HUES48 (cell line): Measurements from ENCODE around the gene SH3RF3.

Experiments
- H3K27ac ChIP-seq: one replicate; pipeline ENCODE4 v1.7.0; 2013; ENCODE audit warnings: low read depth, low read length, inconsistent platforms
- H3K27me3 ChIP-seq: 2 replicates; pipeline ENCODE4 v1.6.1; 2013; ENCODE audit warnings: mild to moderate bottlenecking, low read length; ENCODE audit not compliant: control insufficient read depth, insufficient read depth
- H3K36me3 ChIP-seq: 2 replicates; pipeline ENCODE4 v1.6.1; 2013; ENCODE audit warnings: low read length; ENCODE audit not compliant: control insufficient read depth, insufficient read depth
- H3K4me1 ChIP-seq: 2 replicates; pipeline ENCODE4 v1.6.1; 2013; ENCODE audit warnings: mild to moderate bottlenecking, low read length; ENCODE audit not compliant: control insufficient read depth, insufficient read depth
- H3K4me3 ChIP-seq: 2 replicates; pipeline ENCODE4 v1.5.1; 2013; ENCODE audit warnings: mild to moderate bottlenecking, low read depth, low read length
- H3K9ac ChIP-seq: 2 replicates; pipeline ENCODE4 v1.6.1; 2013; ENCODE audit warnings: mild to moderate bottlenecking, low read depth, low read length, moderate library complexity
- H3K9me3 ChIP-seq: 2 replicates; pipeline ENCODE4 v1.6.1; 2013; ENCODE audit warnings: low read length; ENCODE audit not compliant: control insufficient read depth, insufficient read depth

The SH3RF3 gene

GRCh38 chr2:109446278-109447131 lies 317.5 kb downstream of the SH3RF3 start:
- Histone ChIP-seq H3K27ac (no peak overlapping the region), H3K4me3 (no peak overlapping the region), H3K4me1 (no peaks in the 10 kb centered on the region), H3K27me3 (no peaks in the 10 kb centered on the region), H3K9ac (no peak overlapping the region), H3K36me3 (no peaks in the 10 kb centered on the region), H3K9me3 (0 out of 2 replicates have a peak, but pooled peaks cover 12% of the 10 kb centered on the region)

- no peak overlapping the region for H3K27ac ChIP-seq
- no peak overlapping the region for H3K4me3 ChIP-seq
- no peak overlapping the region for H3K9ac ChIP-seq
- H3K9me3 ChIP-seq: 0 out of 2 replicates have a peak, but pooled peaks cover 12% of the 10 kb centered on the region
- no peaks in the 10 kb centered on the region for H3K27me3 ChIP-seq
- no peaks in the 10 kb centered on the region for H3K36me3 ChIP-seq
- no peaks in the 10 kb centered on the region for H3K4me1 ChIP-seq
Measured at GRCh38 chr2:109447251-109447661, 318.3 kb downstream of the SH3RF3 start.

GRCh38 chr2:109447776-109448175 lies 318.8 kb downstream of the SH3RF3 start:
- Histone ChIP-seq H3K4me1 (no peaks in the 10 kb centered on the region), H3K4me3 (no peak overlapping the region), H3K9me3 (0 out of 2 replicates have a peak, but pooled peaks cover 12% of the 10 kb centered on the region), H3K27me3 (no peaks in the 10 kb centered on the region), H3K9ac (no peak overlapping the region), H3K36me3 (no peaks in the 10 kb centered on the region), H3K27ac (no peak overlapping the region)

- Histone ChIP-seq H3K27ac (no peak overlapping the region), H3K9ac (no peak overlapping the region), H3K27me3 (no peaks in the 10 kb centered on the region), H3K36me3 (no peaks in the 10 kb centered on the region), H3K9me3 (0 out of 2 replicates have a peak, but pooled peaks cover 12% of the 10 kb centered on the region), H3K4me1 (no peaks in the 10 kb centered on the region), H3K4me3 (no peak overlapping the region)
Measured at GRCh38 chr2:109448207-109448606, 319.2 kb downstream of the SH3RF3 start.

- Histone ChIP-seq H3K36me3 (no peaks in the 10 kb centered on the region), H3K4me1 (no peaks in the 10 kb centered on the region), H3K9ac (no peak overlapping the region), H3K27me3 (no peaks in the 10 kb centered on the region), H3K9me3 (0 out of 2 replicates have a peak, but pooled peaks cover 8% of the 10 kb centered on the region), H3K4me3 (no peak overlapping the region), H3K27ac (no peak overlapping the region)
Measured at GRCh38 chr2:109448946-109449788, 320.2 kb downstream of the SH3RF3 start.

GRCh38 chr2:109450574-109451273 lies 321.7 kb downstream of the SH3RF3 start:
- H3K4me3 ChIP-seq: no peak overlapping the region
- H3K27ac ChIP-seq: no peak overlapping the region
- no peaks in the 10 kb centered on the region for H3K9me3 ChIP-seq
- no peak overlapping the region for H3K9ac ChIP-seq
- H3K36me3 ChIP-seq: no peaks in the 10 kb centered on the region
- no peaks in the 10 kb centered on the region for H3K27me3 ChIP-seq
- no peaks in the 10 kb centered on the region for H3K4me1 ChIP-seq

GRCh38 chr2:109451671-109452070 lies 322.7 kb downstream of the SH3RF3 start:
- Histone ChIP-seq H3K27me3 (no peaks in the 10 kb centered on the region), H3K4me1 (no peaks in the 10 kb centered on the region), H3K4me3 (no peak overlapping the region), H3K27ac (no peak overlapping the region), H3K36me3 (no peaks in the 10 kb centered on the region), H3K9me3 (no peaks in the 10 kb centered on the region), H3K9ac (no peak overlapping the region)

GRCh38 chr2:109452318-109453305 lies 323.6 kb downstream of the SH3RF3 start:
- no peaks in the 10 kb centered on the region for H3K9me3 ChIP-seq
- H3K4me1 ChIP-seq: no peaks in the 10 kb centered on the region
- H3K27me3 ChIP-seq: no peaks in the 10 kb centered on the region
- no peaks in the 10 kb centered on the region for H3K36me3 ChIP-seq
- no peak overlapping the region for H3K9ac ChIP-seq
- H3K4me3 ChIP-seq: no peak overlapping the region
- no peak overlapping the region for H3K27ac ChIP-seq

- Histone ChIP-seq H3K27me3 (no peaks in the 10 kb centered on the region), H3K36me3 (no peaks in the 10 kb centered on the region), H3K9ac (no peak overlapping the region)
Measured at GRCh38 chr2:109453371-109453995, 324.5 kb downstream of the SH3RF3 start.

More at GRCh38 chr2:109453371-109453995, 324.5 kb downstream of the SH3RF3 start:
- Histone ChIP-seq H3K27ac (no peak overlapping the region), H3K4me1 (no peaks in the 10 kb centered on the region), H3K4me3 (no peak overlapping the region), H3K9me3 (no peaks in the 10 kb centered on the region)
